G401 (cell line): ENCODE data around the gene CRHR1. TPM values are rescaled to one million over a fixed set of nuclear protein-coding genes. Genes with fewer than 3 reads are reported as not detected.
A peak's percentile ranks its signal among the peaks of the same experiment; 100 is the strongest.

Experiments used
- DNase-seq: peaks from one replicate; pipeline ENCODE4 v3.0.0-alpha.2; 2015; ENCODE audit warnings: low spot score
- in situ Hi-C: cut with HindIII; loops from 2 replicates; pipeline ENCODE4 v1.10.0; 2016; ENCODE audit warnings: low sequenced_read_pairs, mixed read lengths
- total RNA-seq: library from RNA; depleted of rRNA; stranded (reverse); fragments of >200 nt; shearing (Covaris generic); gene quantifications from 2 replicates; pipeline ENCODE4 v1.2.3, GENCODE V29; 2014

The CRHR1 gene
- total RNA-seq, 1 experiment from 2014 or later, result not detected

DNA sequence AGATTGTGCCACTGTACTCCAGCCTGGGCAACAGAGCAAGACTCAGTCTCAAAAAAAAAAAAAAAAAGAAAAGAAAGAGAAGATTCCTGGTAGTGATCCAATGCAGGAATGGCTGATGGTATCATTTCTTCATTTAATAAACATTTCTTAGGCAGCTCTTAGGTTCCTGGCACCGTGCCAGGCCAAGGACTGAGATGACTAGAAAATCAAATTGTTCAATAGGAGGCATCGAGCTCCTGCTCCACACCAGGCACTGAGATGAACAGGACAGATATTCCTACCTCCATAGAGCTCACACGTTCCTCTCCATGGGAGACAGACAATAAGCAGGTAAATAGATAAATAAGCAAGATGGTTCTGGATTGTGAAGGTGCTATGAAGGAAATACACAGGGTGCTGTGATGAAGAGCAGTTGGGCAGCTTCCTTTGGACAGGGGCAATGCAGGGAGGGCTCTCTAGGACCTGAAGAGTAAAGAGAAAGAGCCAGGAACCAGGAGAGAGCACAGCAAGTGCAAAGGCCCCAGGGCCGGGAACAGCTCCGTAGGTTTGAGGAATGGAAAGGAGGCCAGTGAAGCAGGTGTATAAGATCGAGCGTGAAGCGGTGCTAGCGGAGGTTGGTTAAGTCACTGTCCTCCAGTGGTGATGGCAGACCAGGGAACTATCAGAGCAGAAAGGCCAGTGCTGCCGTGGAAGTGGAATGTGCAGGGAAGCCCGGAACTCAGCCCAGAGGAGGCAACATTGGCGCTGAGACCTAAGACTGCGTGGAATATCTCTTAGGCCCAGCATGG lies 26.5 kb upstream of the CRHR1 start:
- DNase-seq, result no peak
- in situ Hi-C loops, result no loop called here

DNA sequence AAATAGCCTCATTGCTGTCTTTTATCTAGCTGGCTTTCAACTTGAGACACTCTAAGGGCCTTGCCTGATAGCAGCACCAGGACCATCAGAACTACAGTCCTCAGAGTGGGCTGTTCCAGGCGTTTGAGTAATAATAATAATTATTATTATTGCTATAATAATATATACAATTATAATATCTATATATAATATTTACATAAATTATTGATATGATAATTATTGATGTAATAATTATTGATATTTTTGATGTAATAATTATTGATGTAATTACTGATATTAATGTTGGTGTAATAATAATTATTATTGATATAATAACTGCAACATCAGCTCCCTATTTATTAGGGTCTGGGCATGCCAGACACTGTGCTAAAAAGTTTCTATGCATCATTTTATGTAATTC lies 25.6 kb upstream of the CRHR1 start:
- in situ Hi-C loops, result no loop called here
- no peak for DNase-seq

DNA sequence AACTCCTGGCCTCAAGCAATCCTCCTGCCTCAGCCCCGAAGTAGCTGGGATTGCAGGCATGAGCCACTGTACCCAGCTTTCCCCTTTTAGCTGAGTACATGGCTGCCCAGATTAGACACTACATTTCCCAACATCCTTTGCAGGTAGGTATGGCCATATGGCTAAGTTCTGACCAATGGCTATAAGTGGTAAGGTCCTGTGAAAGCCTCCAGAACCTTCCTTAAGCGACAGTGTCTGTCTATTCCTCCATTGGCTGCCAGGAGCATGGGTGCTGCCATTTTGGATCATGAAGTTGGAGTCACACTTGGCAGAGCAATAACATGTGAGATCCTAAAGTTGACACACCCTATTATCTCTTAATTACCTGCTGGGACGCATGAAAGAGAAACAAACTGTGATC lies 24.4 kb upstream of the CRHR1 start:
- in situ Hi-C loops, result no loop called here

GRCh38 chr17:45761957-45762565 lies 22.1 kb upstream of the CRHR1 start:
- in situ Hi-C loops, result no loop called here
- DNase-seq, result no peak

More for the DNA sequence above, 24.4 kb upstream of the CRHR1 start:
- DNase-seq, result no peak

- no peak for DNase-seq
- in situ Hi-C loops, result no loop called here
Observed at GRCh38 chr17:45763182-45763581, 20.9 kb upstream of the CRHR1 start.

DNA sequence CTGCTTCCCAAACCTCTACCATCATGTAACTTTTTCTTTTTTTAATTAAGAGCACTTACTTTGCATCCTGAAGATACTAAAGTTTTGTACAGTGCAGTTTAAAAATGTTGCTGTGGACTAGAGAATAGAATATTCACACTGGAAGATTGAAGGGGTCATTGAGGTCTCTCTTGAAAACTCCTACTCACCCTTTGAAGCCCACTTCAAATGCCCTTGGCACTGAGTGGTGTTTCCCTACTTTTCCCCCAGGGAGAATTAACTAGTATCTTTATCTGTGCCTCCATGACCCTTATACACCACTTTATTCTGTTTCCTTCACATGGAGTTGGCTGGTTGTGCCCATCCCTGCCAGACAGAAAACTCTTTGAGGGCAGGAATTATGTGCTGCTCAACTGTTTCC lies 19.6 kb upstream of the CRHR1 start:
- in situ Hi-C loops, result no loop called here
- no peak for DNase-seq

- in situ Hi-C loops, result no loop called here
- no peak for DNase-seq
Observed at GRCh38 chr17:45768000-45768399, 16.1 kb upstream of the CRHR1 start.

DNA sequence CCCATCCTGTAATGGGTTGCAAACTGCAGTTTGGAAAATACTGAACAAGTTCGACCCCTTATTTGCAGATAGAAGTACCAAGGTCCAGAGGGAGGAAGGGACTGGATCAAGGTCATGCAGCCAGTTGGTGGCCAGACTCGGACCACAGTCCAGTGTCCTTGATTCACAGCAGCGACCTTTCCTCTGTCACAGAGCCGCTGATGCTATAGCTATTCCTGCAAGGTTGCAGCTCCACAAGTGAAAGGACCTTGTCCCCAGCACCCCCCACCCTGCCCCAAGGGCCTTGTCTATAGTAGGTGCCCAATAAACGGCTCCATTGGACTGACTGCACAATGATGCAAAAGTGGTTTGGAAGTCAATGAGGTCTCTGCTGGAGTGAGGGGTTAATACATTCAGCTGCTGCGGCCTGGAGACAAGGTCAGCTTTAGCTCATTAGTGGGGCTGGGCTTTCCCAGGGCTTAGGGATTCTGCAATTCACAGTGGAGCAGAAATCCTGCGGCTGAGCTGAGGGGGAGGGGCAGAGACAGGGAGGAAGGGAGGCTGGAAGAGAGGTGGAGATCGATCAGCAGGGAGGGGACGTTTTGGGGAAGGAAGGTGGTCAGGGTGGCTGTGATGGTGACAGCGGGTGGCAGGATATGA lies 13.4 kb upstream of the CRHR1 start:
- DNase-seq, result no peak
- in situ Hi-C loops, result no loop called here

GRCh38 chr17:45771271-45771959 lies 12.7 kb upstream of the CRHR1 start:
- in situ Hi-C loops, result no loop called here
- DNase-seq, result no peak

- DNase-seq, result peak; percentile 30
- in situ Hi-C loops, result no loop called here
Observed at GRCh38 chr17:45775148-45775547, 9.0 kb upstream of the CRHR1 start.

GRCh38 chr17:45775576-45776011 lies 8.5 kb upstream of the CRHR1 start:
- DNase-seq, result peak; percentile 79
- in situ Hi-C loops, result no loop called here

GRCh38 chr17:45776896-45777295 lies 7.2 kb upstream of the CRHR1 start:
- no peak for DNase-seq
- in situ Hi-C loops, result no loop called here

- in situ Hi-C loops, result no loop called here
- no peak for DNase-seq
Observed at GRCh38 chr17:45777388-45777787, 6.7 kb upstream of the CRHR1 start.

- DNase-seq, result no peak
- in situ Hi-C loops, result no loop called here
Observed at GRCh38 chr17:45780921-45781320, 3.2 kb upstream of the CRHR1 start.

GRCh38 chr17:45782889-45783592 lies 1.1 kb upstream of the CRHR1 start:
- peak; percentile 76 for DNase-seq
- in situ Hi-C loops, result no loop called here

GRCh38 chr17:45783593-45784292 lies 377 bp upstream of the CRHR1 start:
- in situ Hi-C loops, result no loop called here
- peak; percentile 81 for DNase-seq

- DNase-seq, result peak; percentile 59
- in situ Hi-C loops, result no loop called here
Observed at GRCh38 chr17:45784741-45785479, 790 bp downstream of the CRHR1 start.
